Right atrium auricular region (tissue), 2 donors: ENCODE data around the gene SUMF2. TPM values are rescaled to one million over a fixed set of nuclear protein-coding genes. Genes with fewer than 3 reads are reported as not detected.
"Not testable (repeated sequence)": the region's sequence is repeated elsewhere in the genome, so short reads cannot be mapped to it uniquely, and the experiment has no call there.

ENCODE experiments used
- DNase-seq: peaks from one replicate; pipeline ENCODE4 v3.0.0-alpha.2; 2019; ENCODE audit warnings: low spot score
- H3K27ac ChIP-seq, 2 donors: fragments of 200-600 bp; sonication (generic); 1 replicate in 1 of 2; 2 replicates in 1 of 2; pipeline ENCODE4 v1.5.1; 2016 to 2019
- H3K27me3 ChIP-seq, 2 donors: fragments of 200-600 bp; sonication (generic); one replicate each; pipeline versions ENCODE4 v1.5.1 to v1.6.0; 2017 to 2019
- H3K36me3 ChIP-seq: fragments of 200-600 bp; sonication (generic); one replicate; pipeline ENCODE4 v1.5.1; 2016
- H3K4me1 ChIP-seq, 2 donors: fragments of 200-600 bp; sonication (generic); one replicate each; pipeline versions ENCODE4 v1.5.1 to v1.6.0; 2017 to 2019
- H3K4me3 ChIP-seq, 2 donors: fragments of 200-600 bp; sonication (generic); 1 replicate in 1 of 2; 2 replicates in 1 of 2; pipeline ENCODE4 v1.5.1; 2017 to 2019; ENCODE audit warnings: mild to moderate bottlenecking in 1 of 2, moderate library complexity in 1 of 2
- H3K9me3 ChIP-seq, 2 donors: fragments of 200-600 bp; sonication (generic); one replicate each; pipeline ENCODE4 v1.5.1; 2019
- total RNA-seq, 2 donors: library from RNA; depleted of rRNA; stranded (reverse); fragments of >200 nt; gene quantifications; one replicate each; pipeline ENCODE4 v1.1.0, GENCODE V29; 2016
- TF ChIP-seq, protein P1 (sequence below), 2 donors: fragments of 200-600 bp; sonication (generic); IDR thresholded peaks; one replicate each; pipeline ENCODE4 v1.5.1; 2019; ENCODE audit warnings: antibody characterized with exemption in 2 of 2

SUMF2 gene
- total RNA-seq, 2 donors from 2014 or later, result 31.7 to 54.9 TPM

DNA sequence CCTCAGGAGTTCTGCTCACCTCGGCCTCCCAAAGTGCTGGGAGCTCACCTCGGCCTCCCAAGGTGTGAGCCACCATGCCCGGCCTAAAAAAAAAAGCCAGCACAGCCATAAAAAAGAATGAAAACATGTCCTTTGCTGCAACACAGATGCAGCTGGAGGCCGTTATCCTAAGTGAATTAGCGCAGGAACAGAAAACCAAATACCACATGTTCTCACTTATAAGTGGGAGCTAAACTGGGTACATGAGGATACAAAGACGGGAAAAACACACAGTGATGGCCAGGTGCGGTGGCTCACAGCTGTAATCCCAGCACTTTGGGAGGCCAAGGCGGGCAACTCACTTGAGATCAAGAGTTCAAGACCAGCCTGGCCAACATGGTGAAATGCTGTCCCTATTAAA, 33.7 kb upstream of the SUMF2 start:
- no peaks in the 10 kb centered on the region for H3K9me3 ChIP-seq
- TF ChIP-seq, protein P1, sequence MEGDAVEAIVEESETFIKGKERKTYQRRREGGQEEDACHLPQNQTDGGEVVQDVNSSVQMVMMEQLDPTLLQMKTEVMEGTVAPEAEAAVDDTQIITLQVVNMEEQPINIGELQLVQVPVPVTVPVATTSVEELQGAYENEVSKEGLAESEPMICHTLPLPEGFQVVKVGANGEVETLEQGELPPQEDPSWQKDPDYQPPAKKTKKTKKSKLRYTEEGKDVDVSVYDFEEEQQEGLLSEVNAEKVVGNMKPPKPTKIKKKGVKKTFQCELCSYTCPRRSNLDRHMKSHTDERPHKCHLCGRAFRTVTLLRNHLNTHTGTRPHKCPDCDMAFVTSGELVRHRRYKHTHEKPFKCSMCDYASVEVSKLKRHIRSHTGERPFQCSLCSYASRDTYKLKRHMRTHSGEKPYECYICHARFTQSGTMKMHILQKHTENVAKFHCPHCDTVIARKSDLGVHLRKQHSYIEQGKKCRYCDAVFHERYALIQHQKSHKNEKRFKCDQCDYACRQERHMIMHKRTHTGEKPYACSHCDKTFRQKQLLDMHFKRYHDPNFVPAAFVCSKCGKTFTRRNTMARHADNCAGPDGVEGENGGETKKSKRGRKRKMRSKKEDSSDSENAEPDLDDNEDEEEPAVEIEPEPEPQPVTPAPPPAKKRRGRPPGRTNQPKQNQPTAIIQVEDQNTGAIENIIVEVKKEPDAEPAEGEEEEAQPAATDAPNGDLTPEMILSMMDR (IDR thresholded peaks at IDR 0.05), result no peak
- no peak overlapping the region for H3K4me3 ChIP-seq
- no peak overlapping the region for H3K27ac ChIP-seq
- no peaks in the 10 kb centered on the region for H3K27me3 ChIP-seq
- H3K4me1 ChIP-seq, result peaks cover 0 to 4% of the 10 kb centered on the region in 2 donors
- DNase-seq, result no peak
- H3K36me3 ChIP-seq, result no peaks in the 10 kb centered on the region

DNA sequence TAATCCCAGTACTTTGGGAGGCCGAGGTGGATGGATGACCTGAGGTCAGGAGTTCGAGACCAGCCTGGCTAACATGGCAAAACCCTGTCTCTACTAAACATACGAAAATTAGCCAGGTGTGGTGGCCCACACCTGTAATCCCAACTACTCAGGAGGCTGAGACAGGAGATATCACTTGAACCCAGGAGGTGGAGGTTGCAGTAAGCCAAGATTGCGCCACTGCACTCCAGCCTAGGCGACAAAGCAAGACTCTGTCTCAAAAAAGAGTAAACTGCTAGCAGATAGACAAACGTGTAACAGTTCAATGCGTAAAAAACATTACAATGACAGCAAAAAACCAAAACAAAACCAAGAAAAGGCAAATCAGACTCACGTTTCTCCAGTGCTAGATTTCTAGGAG, 32.5 kb upstream of the SUMF2 start:
- H3K36me3 ChIP-seq, H3K9me3 ChIP-seq, DNase-seq, H3K27me3 ChIP-seq, H3K27ac ChIP-seq, H3K4me3 ChIP-seq, H3K4me1 ChIP-seq: not testable (repeated sequence)

- not testable (repeated sequence) for H3K27me3 ChIP-seq, H3K36me3 ChIP-seq, H3K27ac ChIP-seq, H3K4me3 ChIP-seq, H3K9me3 ChIP-seq, H3K4me1 ChIP-seq, DNase-seq
Measured at GRCh38 chr7:56032578-56032977, 31.5 kb upstream of the SUMF2 start.

DNA sequence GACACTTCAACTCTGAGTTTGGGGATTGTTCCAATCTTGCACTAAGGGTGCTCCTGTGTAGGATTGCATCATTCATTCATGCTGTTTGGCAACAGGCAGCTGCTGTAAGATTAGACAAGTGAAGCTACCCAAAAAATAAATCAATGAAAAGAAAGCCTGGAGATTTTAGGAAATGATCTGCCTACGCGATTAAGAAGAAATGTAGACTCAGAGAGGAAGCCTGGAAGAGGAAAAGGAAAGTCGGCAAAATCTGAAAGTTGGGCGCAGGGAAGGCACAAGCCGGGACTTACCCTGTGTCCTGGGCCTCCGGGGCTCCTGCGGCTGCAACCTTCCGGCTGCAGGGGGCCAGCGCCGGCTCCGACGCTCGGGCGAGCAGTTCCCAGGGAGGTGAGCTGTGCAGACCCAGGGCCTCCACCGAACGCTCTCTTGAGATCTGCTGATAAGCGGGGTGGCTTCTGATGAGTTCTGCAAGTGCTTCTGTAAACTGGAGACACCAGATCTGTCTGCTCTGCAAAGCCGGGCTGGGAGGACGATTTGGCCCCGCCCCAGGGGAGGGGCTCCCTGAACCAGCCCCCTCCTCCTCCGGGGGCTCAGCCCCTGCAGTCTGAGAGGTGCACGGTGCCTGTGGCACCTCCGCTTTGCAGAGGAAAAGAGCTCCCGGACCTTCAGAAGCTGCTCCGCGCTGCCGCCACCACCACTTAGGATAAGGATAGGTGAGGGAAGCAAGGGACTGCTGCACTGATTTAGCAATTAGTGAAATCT, 30.2 kb upstream of the SUMF2 start:
- peak overlapping the region in 1 of 2 donors; percentile 28 for H3K27ac ChIP-seq
- H3K9me3 ChIP-seq, result no peaks in the 10 kb centered on the region
- TF ChIP-seq, protein P1 (IDR thresholded peaks at IDR 0.05), result peak in 1 of 2 donors; percentile 43
- no peak for DNase-seq
- peaks cover 0 to 4% of the 10 kb centered on the region in 2 donors for H3K4me1 ChIP-seq
- peak overlapping the region; percentile 45 to 62 for H3K4me3 ChIP-seq
- no peaks in the 10 kb centered on the region for H3K27me3 ChIP-seq
- no peaks in the 10 kb centered on the region for H3K36me3 ChIP-seq

DNA sequence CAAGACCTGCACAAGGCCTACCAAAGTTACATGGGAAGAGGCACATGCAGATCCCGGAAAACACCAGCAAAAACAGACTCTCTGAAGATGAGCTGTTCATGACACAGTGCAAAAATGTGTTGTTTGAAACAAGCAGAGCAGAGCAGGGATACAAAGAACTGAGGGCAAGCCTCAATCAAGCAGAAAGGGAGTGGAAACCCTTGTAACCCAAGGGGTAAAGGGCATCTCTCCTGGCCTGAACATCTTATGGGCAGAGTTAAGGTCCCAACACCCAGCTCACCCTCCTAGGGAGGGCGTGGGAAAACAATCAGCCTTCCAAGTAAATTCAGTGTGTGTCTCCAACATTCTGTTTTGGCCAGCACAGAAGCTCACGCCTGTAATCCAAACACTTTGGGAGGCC, 23.4 kb upstream of the SUMF2 start:
- TF ChIP-seq, protein P1 (IDR thresholded peaks at IDR 0.05), result no peak
- no peak overlapping the region for H3K4me3 ChIP-seq
- no peaks in the 10 kb centered on the region for H3K4me1 ChIP-seq
- H3K9me3 ChIP-seq, result no peaks in the 10 kb centered on the region
- no peak overlapping the region for H3K27ac ChIP-seq
- H3K36me3 ChIP-seq, result no peaks in the 10 kb centered on the region
- H3K27me3 ChIP-seq, result no peaks in the 10 kb centered on the region
- DNase-seq, result no peak

DNA sequence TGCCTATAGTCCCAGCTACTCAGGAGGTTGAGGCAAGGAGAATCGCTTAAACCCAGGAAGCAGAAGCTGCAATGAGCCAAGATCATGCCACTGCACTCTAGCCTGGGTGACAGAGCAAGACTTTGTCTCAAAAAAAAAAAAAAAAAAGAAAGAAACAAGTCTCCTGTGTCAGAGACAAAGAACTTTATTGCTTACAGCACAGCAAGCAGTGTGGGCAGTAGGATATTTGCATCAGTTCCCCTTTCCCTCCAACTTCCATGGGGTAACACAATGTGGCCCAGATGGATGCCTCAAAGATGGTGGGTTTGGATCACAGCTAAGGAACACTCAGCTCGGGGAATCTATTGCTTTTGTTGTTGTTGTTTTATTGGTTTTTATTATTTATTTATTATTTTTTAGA, 18.3 kb upstream of the SUMF2 start:
- H3K4me1 ChIP-seq, result peaks cover 0 to 27% of the 10 kb centered on the region in 2 donors
- H3K4me3 ChIP-seq, H3K36me3 ChIP-seq, H3K9me3 ChIP-seq, DNase-seq, H3K27me3 ChIP-seq, H3K27ac ChIP-seq: not testable (repeated sequence)

DNA sequence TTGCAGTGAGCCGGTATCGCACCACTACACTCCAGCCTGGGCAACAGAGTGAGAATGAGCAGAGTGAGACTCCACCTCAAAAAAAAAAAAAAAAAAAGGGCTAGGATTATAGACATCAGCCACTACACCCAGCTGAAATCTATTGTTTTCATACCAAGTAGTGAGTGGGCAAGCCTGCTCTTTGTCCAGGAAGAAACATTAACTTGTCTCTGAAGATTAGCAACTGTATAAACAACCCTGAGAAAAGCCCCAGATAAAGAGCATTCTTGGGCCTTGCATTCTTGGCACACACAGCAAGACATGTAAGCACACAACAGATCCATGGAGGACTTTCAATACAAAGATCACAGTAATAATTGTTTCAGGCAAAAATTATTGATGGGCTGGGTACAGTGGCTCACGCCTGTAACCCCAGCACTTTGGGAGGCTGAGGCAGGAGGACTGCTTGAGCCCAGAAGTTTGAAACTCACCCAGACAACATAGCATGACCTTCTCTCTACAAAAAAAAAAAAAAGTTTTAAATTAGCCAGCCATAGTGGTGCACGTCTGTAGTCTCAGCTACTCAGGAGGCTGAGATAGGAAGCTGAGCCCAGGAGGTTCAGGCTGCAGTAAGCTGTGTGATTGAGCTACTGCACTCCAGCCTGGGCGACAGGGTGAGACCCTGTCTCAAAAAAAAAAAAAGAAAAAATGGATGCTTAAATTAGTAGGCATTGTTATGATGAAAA, 17.2 kb upstream of the SUMF2 start:
- no peak overlapping the region for H3K4me3 ChIP-seq
- DNase-seq, result no peak
- H3K27me3 ChIP-seq, result no peaks in the 10 kb centered on the region
- H3K4me1 ChIP-seq, result peaks cover 0 to 29% of the 10 kb centered on the region in 2 donors
- no peaks in the 10 kb centered on the region for H3K36me3 ChIP-seq
- TF ChIP-seq, protein P1 (IDR thresholded peaks at IDR 0.05), result no peak
- H3K27ac ChIP-seq, result peak overlapping the region in 1 of 2 donors; percentile 16
- no peaks in the 10 kb centered on the region for H3K9me3 ChIP-seq

- not testable (repeated sequence) for H3K27me3 ChIP-seq, H3K9me3 ChIP-seq, H3K36me3 ChIP-seq, H3K27ac ChIP-seq, H3K4me3 ChIP-seq, DNase-seq
- H3K4me1 ChIP-seq, result peaks cover 0 to 35% of the 10 kb centered on the region in 2 donors
Measured at GRCh38 chr7:56047446-56048116, 16.5 kb upstream of the SUMF2 start.
